Smooth muscle cell of the brain vasculature (primary cell): ENCODE measurements around the gene RPS29.
"Not testable (repeated sequence)": the region's sequence is repeated elsewhere in the genome, so short reads cannot be mapped to it uniquely, and the experiment has no call there.

ENCODE experiments used
- DNase-seq: peaks from one replicate; pipeline ENCODE4 v3.0.0-alpha.2; 2012; ENCODE audit warnings: low read depth, low spot score

Gene RPS29

DNA sequence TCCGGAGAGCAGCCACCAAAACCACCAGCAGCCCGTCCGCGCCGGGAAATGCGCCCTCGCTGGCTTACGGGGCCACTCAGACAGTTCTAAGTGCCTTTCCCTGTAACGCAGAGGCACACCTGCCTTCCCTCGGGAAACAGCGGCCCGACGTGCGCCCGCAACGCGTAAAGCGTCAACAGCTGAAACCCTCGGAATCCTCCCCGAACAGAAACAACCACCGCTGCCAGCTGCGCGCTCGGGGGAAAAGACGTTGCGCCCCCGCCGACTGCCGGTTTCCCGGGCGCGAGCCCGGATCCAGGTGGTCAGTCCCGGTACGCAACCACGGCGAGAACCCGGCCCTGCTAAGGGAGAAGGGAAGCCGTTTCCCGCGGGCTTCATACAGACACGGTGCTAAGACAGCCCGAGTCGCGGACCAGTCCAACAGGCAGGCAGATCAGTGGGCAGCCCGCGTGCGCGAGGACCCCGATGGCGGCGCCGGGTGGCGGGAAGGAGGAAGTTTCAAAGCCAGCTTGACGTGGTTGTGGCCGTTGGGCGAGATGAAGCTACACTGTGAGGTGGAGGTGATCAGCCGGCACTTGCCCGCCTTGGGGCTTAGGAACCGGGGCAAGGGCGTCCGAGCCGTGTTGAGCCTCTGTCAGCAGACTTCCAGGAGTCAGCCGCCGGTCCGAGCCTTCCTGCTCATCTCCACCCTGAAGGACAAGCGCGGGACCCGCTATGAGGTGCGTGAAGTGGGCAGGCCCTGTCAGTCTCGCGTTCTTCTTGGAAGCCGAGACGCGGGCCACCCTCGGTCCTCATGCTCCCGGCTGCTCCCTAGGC lies 12.5 kb upstream of the RPS29 start, which contains the start of gene LRR1:
TSS of gene LRR1 (plus strand) at position 456 of the 816 bp plus-strand sequence. CDS start at position 537, 81 bp downstream.
- DNase-seq: peak; percentile 53

DNA sequence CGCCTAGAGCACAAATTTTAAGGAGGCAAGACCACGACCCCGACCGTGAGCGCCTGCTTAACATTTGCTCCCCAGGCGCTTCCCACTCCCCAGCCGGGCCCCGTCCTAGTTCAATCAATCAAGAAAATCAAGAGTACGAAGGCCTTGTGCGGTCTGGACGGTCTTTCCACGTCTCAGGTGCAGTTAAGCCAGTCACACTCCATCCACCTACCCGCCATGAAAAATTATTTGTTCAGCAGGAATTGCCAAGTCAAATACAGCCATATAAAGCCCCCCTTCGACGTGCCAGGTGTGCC lies 12.0 kb upstream of the RPS29 start:
- DNase-seq: no peak

DNA sequence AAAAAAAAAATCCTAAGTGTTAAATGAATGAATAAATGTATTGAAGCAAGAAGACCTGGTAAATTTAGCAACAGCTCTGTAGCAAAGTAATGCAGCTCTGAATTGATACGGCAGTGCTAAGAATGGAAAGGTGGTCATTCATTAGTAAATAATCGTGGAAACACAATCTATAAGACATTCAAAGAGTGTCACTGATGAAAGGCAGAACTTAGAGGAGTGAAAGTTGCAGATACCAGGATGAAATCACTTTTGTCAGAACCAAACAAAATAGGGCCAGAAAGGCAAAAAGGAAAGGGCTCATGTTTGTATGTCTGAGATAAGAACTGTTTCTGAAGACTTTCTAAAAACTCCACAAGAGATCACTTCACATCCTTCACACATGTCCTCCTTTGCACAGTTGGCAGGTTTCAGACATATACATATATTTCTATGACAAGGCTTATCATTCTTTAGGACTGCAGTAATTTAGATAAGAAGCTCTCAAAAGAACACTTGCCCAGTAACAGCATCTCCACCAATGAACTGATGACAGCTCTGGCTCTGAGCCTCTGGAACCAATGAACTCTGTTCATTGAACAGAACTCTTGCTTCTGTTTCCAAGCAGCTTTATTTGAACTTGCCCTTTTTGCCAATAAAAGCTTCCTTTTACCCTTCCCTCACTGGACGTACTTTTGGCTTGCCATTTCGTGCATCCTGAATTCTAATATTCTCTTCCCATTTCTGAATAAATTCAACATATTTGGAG lies 8.3 kb upstream of the RPS29 start:
- no peak for DNase-seq

DNA sequence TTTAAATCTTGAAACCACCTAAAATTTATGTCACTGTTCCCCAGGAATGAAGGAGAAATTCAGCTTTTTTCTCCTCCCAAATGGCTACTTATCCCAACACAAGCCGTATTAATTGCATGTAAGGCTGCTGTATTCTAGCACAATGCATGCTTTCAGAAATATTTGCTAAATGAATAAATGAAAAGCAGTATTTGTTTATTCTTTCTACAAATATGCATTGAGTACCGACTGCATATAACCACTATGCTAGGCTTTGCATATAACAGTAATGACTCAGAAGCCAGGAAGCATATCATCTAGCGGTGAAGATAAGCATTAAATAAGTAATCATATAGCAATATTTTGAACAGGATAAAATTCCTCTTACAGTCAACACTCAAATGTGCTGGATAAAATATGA lies 6.8 kb upstream of the RPS29 start:
- DNase-seq: no peak

DNA sequence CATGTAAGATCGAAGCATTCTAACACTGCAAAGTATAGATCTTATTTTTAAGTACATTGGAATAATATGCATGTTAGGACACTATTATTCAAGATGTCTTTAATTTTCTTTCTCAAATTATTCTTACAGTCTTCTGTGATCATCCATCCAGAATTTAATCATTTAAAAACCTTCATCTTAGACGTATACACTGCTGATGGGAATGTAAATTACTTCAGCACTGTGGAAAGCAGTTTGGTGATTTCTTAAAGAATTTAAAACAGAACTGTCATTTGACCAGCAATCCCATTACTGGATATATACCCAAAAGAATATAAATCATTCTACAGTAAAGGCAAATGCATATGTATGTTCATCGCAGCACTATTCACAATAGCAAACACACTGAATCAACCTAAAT lies 3.2 kb upstream of the RPS29 start:
- no peak for DNase-seq

DNA sequence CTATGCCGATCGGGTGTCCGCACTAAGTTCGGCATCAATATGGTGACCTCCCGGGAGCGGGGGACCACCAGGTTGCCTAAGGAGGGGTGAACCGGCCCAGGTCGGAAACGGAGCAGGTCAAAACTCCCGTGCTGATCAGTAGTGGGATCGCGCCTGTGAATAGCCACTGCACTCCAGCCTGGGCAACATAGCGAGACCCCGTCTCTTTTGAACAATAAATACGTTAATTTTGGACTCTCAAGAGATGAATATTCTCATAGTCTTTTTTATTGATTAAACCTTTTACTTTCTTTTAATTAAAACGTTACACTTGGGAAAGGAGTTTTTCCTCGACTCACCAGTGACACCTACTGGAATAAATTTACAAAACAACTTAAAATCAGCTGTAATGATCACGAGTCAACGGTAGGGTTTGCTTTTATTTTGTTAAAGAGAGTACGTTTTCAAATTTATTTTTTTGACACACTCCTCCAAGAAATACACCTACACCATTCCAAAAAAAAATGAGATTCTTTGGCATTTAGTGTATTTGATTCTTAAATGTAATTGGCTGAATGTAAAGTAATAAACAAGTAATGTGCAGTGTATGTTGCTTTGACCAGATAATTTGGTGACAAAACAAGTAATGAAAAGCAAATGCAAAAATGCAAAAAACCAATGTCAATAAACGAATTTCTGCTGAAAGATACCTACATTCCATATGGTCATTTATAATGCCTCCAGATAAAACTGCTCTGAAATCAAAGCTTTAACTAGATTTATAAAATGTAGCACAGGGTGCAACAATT lies 687 bp upstream of the RPS29 start:
- peak; percentile 64 for DNase-seq

DNA sequence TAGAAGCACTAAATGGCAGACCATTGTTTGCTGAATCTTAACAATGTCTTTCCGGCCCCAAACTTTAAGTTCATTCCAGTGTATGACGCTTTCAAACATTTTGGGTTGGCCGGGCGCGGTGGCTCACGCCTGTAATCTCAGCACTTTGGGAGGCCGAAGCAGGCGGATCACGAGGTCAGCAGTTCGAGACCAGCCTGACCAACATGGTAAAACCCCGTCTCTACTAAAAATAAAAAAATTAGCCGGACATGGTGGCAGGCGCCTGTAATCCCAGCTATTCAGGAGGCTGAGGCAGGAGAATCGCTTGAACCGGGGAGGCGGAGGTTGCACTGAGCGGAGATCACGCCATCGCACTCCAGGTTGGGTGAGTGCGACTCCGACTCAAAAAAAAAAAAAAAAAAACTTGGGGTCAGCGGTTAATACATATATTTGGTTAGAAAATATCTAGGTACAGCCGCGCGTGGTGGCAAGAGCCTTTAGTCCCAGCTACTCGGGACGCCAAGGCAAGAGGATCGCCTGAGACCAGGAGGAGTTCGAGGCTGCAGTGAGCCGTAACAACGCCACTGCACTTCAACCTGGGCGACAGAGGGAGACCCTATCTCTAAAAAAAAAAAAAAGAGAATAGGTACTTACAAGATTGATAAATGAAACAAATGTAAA lies 1.1 kb downstream of the RPS29 start:
- not testable (repeated sequence) for DNase-seq

DNA sequence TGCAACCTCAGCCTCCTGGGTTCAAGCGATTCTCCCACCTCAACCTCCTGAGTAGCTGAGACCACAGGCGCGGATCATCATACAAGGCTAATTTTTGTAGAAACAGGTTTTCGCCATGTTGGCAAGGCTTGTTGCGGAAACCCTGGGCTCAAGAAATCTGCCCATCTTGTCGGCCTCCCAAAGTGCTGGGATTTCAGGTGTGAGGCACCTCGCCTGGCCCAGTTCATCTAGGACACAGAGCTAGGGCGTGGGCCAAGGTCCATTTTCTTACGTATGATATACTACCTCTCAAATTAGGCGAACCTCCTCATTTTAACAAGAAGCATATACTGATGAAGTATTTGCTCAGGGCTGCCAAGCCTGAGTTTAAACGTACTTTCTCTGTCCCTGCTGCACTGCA lies 2.1 kb downstream of the RPS29 start:
- DNase-seq: no peak

DNA sequence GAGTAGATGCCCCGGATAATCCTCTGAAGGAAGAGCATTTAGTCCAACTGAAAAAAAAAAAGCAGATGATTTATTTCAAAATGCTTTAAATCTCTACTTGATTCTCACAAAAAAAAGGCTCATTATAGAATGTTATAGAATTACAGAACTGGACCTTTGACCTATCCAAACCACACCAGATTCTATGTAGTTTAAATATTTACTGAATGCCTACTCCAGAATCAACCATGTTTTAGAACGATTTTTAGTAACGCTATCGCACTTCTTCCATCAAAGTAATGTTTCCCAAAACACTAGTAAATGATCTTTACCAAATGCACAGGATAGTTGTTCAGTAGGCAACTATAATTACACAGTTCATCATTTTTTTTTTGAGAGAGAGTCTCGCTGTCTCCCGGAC lies 2.6 kb downstream of the RPS29 start:
- no peak for DNase-seq

DNA sequence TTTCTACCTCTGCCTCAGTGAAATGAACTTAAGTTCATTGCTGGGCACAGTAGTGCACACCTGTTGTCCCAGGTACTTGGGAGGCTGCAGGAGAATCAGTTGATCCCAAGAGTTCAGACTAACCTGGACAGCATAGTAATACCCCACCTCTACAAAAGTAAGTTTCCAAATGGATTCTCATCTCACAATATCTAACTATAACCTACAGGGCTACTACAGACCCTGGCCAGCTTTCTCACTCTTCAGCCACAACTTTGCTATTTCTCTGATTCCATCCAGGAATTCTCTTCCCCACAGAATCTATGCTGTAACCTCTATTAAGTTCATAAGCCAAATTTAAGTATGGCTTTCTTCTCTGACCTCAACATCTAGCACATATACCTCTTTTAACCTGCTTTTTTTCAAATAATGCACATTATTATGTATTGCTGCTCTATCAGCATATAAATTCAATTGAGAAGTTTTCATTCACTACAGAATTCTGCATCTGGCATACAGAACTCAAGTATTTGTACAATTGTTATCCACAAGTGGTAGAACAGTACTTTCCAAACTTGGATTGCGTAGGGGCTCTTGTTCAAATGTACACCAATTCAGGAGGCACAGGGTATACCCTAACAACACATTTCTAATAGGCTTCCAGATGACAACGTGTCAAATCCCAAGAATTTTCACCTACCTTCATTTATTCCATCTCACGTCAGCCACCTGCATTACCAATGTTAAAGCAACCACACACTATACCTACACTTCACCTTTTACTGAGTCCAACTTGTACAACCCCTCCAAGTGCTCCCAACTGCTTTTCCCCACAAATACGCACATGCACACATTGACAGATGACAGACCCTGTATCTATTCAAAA lies 3.8 kb downstream of the RPS29 start:
- no peak for DNase-seq

DNA sequence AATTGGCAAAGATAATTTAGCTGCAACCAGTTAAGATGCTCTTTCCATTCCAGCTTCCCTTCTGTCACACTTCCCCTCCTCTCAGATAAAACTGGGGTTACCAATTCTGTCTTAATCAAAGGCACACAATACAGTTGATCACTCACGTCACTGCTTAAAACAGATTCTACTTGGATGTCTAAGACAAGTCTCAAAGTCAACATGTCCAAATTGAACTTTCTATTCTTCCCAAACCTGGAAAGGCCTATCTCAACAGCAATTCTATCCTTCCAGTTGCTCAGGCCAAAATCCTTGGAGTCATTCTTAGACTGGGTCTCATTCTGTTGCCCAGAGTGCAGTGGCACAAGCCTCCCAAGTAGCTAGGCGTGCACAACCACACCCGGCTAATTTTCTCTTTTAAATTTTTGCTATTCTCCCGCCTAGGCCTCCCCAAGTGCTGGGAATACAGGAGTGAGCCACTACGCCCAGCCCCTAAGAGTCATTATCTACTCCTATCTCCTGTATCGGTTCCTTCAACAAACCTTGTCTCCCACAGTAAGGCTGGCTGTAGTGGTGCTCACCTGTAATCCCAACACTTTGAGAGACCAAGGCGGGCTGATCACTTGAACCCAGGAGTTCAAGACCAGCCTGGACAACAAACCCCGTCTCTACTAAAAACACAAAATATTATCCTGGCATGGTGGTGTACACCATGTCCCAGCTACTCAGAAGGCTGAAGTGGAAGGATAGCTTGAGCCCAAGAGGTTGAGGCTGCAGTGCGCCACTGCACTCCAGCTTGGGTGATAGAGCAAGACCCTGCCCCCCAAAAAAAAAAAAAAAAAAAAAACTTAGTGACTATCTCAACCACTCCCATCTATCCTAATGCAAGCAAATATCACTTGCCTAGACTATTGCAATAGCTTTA lies 4.7 kb downstream of the RPS29 start:
- no peak for DNase-seq

DNA sequence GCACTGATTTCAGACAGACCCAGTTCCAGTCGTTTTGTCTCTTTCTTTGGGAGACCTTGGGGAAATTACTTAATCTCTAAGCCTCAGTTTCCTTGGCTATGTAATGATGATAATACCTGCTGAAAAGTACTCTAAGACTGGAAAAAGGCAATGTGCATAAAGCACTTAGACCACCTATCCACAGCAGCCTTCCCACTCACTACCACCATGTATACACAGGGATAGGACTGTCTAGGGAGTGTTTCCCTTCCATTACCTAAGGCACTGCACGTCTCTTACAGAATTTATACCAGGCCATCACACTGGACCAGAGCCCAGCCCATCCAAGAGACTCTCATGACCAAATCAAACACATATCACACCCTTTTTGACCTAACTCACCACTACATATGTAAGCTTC lies 6.3 kb downstream of the RPS29 start:
- DNase-seq: no peak

DNA sequence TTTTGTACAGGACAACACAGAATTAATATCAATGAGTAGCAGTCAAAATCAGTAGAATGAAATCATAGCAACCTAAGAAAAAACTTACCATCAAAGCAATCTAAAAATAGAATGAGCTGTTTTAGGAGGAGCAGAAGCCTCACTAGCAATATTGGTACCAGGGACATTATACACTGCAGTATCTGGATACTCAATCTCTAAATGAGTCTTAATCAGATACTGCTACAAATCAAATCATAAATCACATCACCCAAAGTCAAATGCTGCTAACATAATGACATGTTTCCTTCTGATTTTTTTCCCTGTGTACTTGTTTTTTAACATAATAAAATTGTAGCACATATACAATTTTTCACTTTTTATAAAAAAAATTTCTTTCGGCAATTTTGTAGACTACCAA lies 8.0 kb downstream of the RPS29 start:
- DNase-seq: no peak

DNA sequence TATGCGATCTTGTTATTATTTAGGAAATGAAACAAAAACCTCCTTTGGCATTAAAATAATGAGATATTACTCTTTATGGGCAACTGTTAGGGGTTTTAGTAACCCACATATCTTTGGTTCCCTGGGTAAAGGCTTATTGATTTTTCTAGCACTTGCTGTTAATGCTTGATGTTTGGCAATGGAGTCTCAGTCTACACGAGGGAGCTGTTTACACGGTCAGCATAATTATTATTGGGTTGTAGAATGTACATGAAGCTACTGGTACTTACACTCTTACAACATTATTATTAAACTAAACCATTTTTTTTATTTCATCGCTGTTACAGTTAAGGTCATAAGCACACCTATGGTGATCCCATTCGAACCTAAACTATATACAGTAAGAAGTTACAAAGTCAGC lies 12.1 kb downstream of the RPS29 start:
- DNase-seq: no peak

DNA sequence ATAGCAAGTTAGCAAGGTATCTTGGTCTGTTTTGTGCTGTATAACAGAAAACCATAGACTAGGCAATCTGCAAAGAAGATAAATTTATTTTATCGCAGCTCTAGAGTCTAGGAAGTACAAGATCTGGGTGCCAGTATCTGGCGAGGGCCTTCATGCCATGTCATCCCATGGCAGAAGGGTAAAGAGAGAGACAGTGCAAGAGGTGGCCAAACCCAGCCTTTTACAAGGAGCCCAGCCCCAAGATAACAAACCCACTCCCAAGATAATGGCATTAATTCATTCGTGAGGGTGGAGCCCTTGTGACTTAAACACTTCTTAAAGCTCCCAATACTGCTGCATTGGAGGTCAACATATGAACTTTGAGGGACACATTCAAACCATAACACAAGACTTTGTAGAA lies 16.9 kb downstream of the RPS29 start:
- no peak for DNase-seq

DNA sequence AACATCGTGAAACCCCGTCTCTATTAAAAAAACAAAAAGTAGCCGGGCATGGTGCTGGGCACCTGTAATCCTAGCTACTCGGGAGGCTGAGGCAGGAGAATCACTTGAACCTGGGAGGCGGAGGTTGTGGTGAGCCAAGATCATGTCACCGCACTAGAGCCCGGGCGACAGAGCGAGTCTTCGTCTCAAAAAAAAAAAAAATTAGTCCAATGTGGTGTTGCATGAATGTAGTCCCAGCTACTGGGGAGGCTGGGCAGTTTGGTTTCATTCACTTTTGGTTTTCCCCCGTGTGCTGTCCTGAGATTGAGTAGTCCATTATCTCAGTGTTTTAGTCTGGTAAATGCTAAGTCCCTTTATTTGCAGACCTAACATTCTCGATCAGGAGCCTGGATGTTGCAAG lies 19.5 kb downstream of the RPS29 start:
- DNase-seq: no peak

DNA sequence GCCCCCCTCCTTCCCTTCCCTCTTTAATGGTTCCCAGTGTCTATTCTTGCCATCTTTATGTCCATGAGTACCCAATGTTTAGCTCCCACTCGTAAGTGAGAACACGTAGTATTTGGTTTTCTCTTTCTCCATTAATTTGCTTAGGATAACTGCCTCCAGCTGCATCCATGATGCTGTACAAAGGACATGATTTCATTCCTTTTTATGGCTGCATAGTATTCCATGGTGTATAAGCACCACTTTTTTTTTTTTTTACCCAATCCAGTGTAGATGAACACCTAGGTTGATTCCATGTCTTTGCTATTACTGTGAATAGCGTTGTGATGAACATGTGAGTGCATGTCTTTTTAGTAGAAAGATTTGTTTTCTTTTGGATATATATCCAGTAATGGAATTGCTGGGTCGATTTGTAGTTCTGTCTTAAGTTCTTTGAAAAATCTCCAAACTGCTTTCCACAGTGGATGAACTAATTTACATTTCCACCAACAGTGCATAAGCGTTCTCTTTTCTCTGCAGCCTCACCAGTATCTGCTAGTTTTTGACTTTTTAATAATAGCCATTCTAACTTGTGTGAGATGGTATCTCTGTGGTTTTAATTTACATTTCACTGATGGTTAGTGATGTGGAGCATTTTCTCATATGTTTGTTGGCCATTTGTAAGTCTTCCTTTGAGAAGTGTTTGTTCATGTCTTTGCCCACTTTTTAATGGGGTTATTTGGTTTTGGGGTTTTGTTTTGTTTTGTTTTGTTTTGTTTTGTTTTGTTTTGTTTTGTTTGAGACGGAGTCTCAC lies 26.0 kb downstream of the RPS29 start:
- DNase-seq: no peak

DNA sequence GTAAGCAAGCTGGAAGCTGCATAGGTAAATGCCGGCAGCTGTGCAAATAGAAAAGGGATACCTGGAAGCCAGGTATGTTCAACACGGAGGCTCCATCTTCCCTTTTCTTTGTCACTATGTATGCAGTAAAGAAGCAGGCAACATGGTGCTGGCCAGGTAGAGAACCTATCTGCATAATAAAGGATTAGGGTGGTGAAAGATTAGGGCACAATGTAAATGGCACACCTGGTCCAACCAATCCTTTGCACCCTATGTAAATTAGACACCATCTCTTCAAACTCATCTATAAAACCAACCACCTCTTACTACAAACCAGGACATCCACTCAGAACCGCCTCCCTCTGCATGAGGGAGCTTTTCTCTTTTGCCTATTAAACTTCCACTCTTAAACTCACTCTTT lies 32.3 kb downstream of the RPS29 start:
- no peak for DNase-seq

DNA sequence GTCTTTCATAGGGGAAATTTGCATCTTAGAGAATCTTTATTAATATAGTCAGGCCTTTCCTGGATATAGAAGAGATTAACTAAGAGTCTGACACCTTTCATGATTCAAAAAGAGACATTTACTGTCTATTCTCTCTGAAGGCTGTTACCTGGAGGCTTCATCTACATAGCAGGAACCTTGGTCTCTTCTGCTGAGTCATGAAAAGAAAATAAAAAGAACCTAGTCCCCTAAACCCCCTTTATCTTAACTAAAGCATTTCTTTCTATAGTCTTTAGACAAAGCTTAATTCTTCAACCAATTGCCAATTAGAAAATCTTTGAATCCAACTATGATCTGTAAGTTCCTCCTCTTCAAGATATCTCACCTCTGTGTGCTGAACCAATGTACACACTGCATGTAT lies 33.1 kb downstream of the RPS29 start:
- DNase-seq: no peak
